HEK293 (cell line): ENCODE results near the gene MLLT10.
"Not testable (repeated sequence)": the region's sequence is repeated elsewhere in the genome, so short reads cannot be mapped to it uniquely, and the experiment has no call there.

Experiments used
- CTCF ChIA-PET: fragments of 350-600 bp; formaldehyde crosslinking; extraction: SDS; loops from one replicate; lab custom pipeline; 2021; ENCODE audit warnings: antibody characterized with exemption; lab: Yijun Ruan, JAX
- POLR2A ChIA-PET: fragments of 300-600 bp; formaldehyde crosslinking; extraction: SDS; loops from one replicate; lab custom pipeline; 2020; ENCODE audit warnings: antibody characterized with exemption, inconsistent platforms; lab: Yijun Ruan, JAX
- H3K27ac ChIP-seq: fragments of 200-500 bp; sonication (Bioruptor generic); 2 replicates; pipeline ENCODE4 v1.5.1; 2014; ENCODE audit warnings: low read depth, low read length, control low read depth, inconsistent platforms; ENCODE audit errors: extremely low read depth
- H3K36me3 ChIP-seq, 2 experiments: fragments of 200-500 bp in 1 of 2; sonication (Bioruptor generic) in 1 of 2; 1 replicate in 1 of 2; 2 replicates in 1 of 2; pipeline ENCODE4 v1.5.1; 2014 to 2017; ENCODE audit warnings: inconsistent platforms in 2 of 2, low read length in 2 of 2; ENCODE audit not compliant: control insufficient read depth in 2 of 2, insufficient read depth in 1 of 2
- H3K4me1 ChIP-seq: fragments of 200-500 bp; sonication (Bioruptor generic); 2 replicates; pipeline ENCODE4 v1.5.1; 2014; ENCODE audit warnings: mild to moderate bottlenecking, low read length, inconsistent platforms; ENCODE audit not compliant: control insufficient read depth, insufficient read depth
- H3K4me3 ChIP-seq: 2 replicates; pipeline ENCODE4 v1.5.1; 2011; ENCODE audit warnings: low read depth, mild to moderate bottlenecking, control low read depth, low read length, moderate library complexity
- H3K9me3 ChIP-seq: fragments of 200-500 bp; sonication (Bioruptor generic); 2 replicates; pipeline ENCODE4 v1.5.1; 2014; ENCODE audit warnings: low read depth, low read length, inconsistent platforms; ENCODE audit not compliant: control insufficient read depth, insufficient read depth
- ELK4 ChIP-seq: IDR thresholded peaks from 2 replicates; pipeline ENCODE4 v1.6.1; 2011; ENCODE audit warnings: mild to moderate bottlenecking, low read depth, low read length, borderline replicate concordance
- GLIS2 ChIP-seq: fragments of 450-650 bp; formaldehyde crosslinking; IDR thresholded peaks from 2 replicates; pipeline ENCODE4 v1.5.1; 2016; ENCODE audit warnings: missing biosample characterization, missing genetic modification characterization
- KLF8 ChIP-seq: fragments of 450-650 bp; formaldehyde crosslinking; IDR thresholded peaks from 2 replicates; pipeline ENCODE4 v1.5.1; 2016; ENCODE audit warnings: missing biosample characterization, missing genetic modification characterization
- OSR2 ChIP-seq: fragments of 450-650 bp; formaldehyde crosslinking; IDR thresholded peaks from 2 replicates; pipeline ENCODE4 v1.5.1; 2016; ENCODE audit warnings: missing biosample characterization, missing genetic modification characterization
- OVOL3 ChIP-seq: fragments of 450-650 bp; formaldehyde crosslinking; IDR thresholded peaks from 2 replicates; pipeline ENCODE4 v1.5.1; 2016; ENCODE audit warnings: missing biosample characterization, missing genetic modification characterization
- PRDM1 ChIP-seq: fragments of 450-650 bp; formaldehyde crosslinking; IDR thresholded peaks from 2 replicates; pipeline ENCODE4; 2016; ENCODE audit warnings: missing biosample characterization, missing genetic modification characterization
- SCRT1 ChIP-seq: fragments of 450-650 bp; formaldehyde crosslinking; IDR thresholded peaks from 2 replicates; pipeline ENCODE4 v1.5.1; 2016; ENCODE audit warnings: missing biosample characterization, missing genetic modification characterization, borderline replicate concordance
- ZFP37 ChIP-seq: fragments of 450-650 bp; formaldehyde crosslinking; IDR thresholded peaks from 2 replicates; pipeline ENCODE4 v1.5.1; 2016; ENCODE audit warnings: missing biosample characterization, missing genetic modification characterization
- ZNF239 ChIP-seq: fragments of 450-650 bp; formaldehyde crosslinking; IDR thresholded peaks from 2 replicates; pipeline ENCODE4 v1.5.1; 2016; ENCODE audit warnings: missing biosample characterization, missing genetic modification characterization
- ZNF48 ChIP-seq: fragments of 450-650 bp; formaldehyde crosslinking; IDR thresholded peaks from 2 replicates; pipeline ENCODE4 v1.5.1; 2016; ENCODE audit warnings: missing biosample characterization, missing genetic modification characterization
- ZNF645 ChIP-seq: fragments of 450-650 bp; formaldehyde crosslinking; IDR thresholded peaks from 2 replicates; pipeline ENCODE4; 2016; ENCODE audit warnings: missing biosample characterization, missing genetic modification characterization
- TF ChIP-seq, protein P1 (sequence below): fragments of 450-650 bp; formaldehyde crosslinking; IDR thresholded peaks from 2 replicates; pipeline ENCODE4 v1.5.1; 2016; ENCODE audit warnings: missing biosample characterization, missing genetic modification characterization

The MLLT10 gene

DNA sequence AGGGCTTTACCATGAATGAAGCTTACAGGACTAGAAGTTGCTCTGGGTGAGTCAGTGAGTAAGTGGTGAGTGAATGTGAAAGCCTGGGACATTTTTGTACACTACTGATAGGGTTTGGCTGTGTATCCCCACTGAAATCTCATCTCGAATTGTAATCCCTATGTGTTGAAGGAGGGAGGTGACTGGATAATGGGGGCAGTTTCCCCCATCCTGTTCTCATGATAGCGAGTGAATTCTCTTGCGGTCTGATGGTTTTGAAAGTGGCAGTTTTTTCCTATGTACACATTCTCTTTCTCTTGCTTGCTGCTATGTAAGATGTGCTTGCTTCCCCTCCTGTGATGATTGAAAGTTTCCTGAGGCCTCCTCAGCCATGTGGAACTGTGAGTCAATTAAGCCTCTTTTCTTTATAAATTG, 47.4 kb downstream of the MLLT10 start:
- TF ChIP-seq PRDM1 (tag by site-specific recombination) = peak; percentile 66
- H3K36me3 ChIP-seq, H3K4me1 ChIP-seq, POLR2A ChIA-PET, H3K4me3 ChIP-seq, H3K9me3 ChIP-seq, H3K27ac ChIP-seq: not testable (repeated sequence)
- CTCF ChIA-PET = interaction anchor here (0.6 kb wide), 1 partner anchor 61 kb away, joined by 4 read pairs; no protein-coding TSS in a partner anchor

GRCh38 chr10:21584834-21585530, 51.0 kb downstream of the MLLT10 start:
- Histone ChIP-seq H3K9me3 (no peaks in the 10 kb centered on the region), H3K36me3 (peaks cover 5 to 22% of the 10 kb centered on the region in 2 experiments; a peak in 2 of 3 replicates), H3K4me3 (no peak overlapping the region), H3K27ac (no peak overlapping the region), H3K4me1 (no peaks in the 10 kb centered on the region)
- CTCF ChIA-PET = no interaction called here
- no peak for TF ChIP-seq KLF8 (tag by site-specific recombination)
- no peak for TF ChIP-seq OVOL3
- TF ChIP-seq ZNF48 (tag by site-specific recombination) = no peak
- TF ChIP-seq OSR2 = no peak
- TF ChIP-seq GLIS2 (tag by site-specific recombination) = no peak
- TF ChIP-seq, protein P1, sequence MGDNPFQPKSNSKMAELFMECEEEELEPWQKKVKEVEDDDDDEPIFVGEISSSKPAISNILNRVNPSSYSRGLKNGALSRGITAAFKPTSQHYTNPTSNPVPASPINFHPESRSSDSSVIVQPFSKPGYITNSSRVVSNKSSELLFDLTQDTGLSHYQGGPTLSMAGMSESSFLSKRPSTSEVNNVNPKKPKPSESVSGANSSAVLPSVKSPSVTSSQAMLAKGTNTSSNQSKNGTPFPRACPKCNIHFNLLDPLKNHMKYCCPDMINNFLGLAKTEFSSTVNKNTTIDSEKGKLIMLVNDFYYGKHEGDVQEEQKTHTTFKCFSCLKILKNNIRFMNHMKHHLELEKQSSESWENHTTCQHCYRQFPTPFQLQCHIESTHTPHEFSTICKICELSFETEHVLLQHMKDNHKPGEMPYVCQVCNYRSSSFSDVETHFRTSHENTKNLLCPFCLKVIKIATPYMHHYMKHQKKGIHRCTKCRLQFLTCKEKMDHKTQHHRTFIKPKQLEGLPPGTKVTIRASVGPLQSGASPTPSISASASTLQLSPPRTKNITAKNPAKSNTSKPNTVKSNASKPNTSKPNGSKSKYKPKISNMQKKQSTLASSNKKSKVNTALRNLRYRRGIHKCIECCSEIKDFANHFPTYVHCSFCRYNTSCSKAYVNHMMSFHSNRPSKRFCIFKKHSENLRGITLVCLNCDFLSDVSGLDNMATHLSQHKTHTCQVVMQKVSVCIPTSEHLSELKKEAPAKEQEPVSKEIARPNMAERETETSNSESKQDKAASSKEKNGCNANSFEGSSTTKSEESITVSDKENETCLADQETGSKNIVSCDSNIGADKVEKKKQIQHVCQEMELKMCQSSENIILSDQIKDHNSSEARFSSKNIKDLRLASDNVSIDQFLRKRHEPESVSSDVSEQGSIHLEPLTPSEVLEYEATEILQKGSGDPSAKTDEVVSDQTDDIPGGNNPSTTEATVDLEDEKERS (tag by site-specific recombination) = no peak
- 0 out of 2 replicates have a peak, but pooled peaks have one; percentile 8 for TF ChIP-seq SCRT1 (tag by site-specific recombination)
- TF ChIP-seq, all 188 proteins: peak for 1
- POLR2A ChIA-PET = no interaction called here

DNA sequence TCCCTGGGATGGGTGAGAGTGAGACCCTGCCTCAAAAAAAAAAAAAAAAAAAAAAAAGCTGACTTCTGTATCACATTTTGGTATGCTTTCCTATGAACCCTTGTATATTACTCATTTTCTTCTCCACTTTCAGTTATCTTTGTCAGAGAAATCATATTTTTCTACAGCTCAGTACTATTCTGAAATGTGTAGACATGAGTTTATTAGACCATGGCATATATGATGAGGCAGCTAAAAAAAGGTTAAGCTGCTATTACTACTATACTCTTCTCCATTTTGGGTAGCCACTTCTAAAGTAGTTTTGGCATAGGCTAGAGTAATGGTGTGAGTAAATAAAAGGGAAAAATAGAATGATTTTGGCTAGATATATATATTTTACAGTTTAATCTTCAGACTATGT, 53.4 kb downstream of the MLLT10 start:
- no peaks in the 10 kb centered on the region for H3K9me3 ChIP-seq
- H3K27ac ChIP-seq = no peak overlapping the region
- no peaks in the 10 kb centered on the region for H3K4me1 ChIP-seq
- CTCF ChIA-PET = interaction anchor here (0.6 to 0.7 kb wide), 3 partner anchors 36 to 317 kb away, joined by 3 to 5 read pairs (median 3); no protein-coding TSS in a partner anchor
- POLR2A ChIA-PET = no interaction called here
- H3K36me3 ChIP-seq = peaks cover 11 to 22% of the 10 kb centered on the region in 2 experiments; a peak in 2 of 3 replicates
- H3K4me3 ChIP-seq = no peak overlapping the region
- TF ChIP-seq ZNF239 (tag by site-specific recombination) (no peak), OVOL3 (no peak), ELK4 (no peak), ZNF645 (tag by site-specific recombination) (no peak), ZFP37 (tag by site-specific recombination) (no peak)
- TF ChIP-seq, all 188 proteins: peak for 0
